HG02852 (cell line): ENCODE data around the gene BMP6.
A peak's percentile ranks its signal among the peaks of the same experiment; 100 is the strongest.

Experiments
- ATAC-seq: cut with Tn5 transposase; IDR thresholded peaks from one replicate; pipeline ENCODE4 v1.9.1; 2021; ENCODE audit warnings: mild to moderate bottlenecking, moderate library complexity; ENCODE audit not compliant: unreplicated experiment

BMP6 gene

GRCh38 chr6:7901056-7901455, 175.2 kb downstream of the BMP6 start:
- no peak for ATAC-seq

DNA sequence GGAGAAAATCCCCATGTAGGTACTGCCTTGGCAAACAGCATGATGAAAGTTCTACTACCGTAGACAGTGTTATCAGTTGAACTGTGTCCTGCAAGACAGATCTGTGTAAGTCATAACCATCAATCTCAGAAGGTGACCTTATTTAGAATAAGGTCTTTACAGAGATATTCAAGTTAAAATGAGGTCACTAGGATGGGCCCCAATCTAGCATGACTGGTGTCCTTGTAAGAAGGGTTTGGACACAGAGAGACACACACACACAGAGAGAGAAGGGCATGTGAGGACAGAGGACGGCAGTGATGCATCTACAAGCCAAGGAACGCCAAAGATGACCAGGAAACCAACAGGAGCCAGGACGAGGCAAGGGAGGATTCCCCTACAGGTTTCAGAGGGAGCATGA, 175.9 kb downstream of the BMP6 start:
- ATAC-seq, result no peak

- no peak for ATAC-seq
Observed at GRCh38 chr6:7902221-7902620, 176.3 kb downstream of the BMP6 start.

GRCh38 chr6:7902867-7903266, 177.0 kb downstream of the BMP6 start:
- no peak for ATAC-seq

DNA sequence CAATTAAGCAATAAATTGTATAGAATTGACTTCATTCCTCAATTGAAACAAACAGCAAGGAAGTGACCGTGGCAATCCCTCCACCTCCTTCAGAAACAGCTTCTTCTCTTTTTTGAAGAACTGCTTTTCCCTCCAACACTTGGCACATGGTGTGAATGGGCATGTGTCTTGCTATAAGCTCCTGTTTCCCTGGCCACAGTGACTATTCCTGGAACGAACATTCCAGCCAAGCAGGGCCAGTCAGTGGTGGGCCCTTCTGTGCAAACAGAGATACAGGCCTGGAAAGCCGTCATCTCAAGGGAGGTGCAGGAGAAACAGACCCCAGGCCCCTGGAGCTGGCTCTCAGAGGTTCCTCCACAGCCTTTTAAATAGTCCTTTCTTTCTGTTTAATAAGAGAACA, 177.8 kb downstream of the BMP6 start:
- no peak for ATAC-seq

DNA sequence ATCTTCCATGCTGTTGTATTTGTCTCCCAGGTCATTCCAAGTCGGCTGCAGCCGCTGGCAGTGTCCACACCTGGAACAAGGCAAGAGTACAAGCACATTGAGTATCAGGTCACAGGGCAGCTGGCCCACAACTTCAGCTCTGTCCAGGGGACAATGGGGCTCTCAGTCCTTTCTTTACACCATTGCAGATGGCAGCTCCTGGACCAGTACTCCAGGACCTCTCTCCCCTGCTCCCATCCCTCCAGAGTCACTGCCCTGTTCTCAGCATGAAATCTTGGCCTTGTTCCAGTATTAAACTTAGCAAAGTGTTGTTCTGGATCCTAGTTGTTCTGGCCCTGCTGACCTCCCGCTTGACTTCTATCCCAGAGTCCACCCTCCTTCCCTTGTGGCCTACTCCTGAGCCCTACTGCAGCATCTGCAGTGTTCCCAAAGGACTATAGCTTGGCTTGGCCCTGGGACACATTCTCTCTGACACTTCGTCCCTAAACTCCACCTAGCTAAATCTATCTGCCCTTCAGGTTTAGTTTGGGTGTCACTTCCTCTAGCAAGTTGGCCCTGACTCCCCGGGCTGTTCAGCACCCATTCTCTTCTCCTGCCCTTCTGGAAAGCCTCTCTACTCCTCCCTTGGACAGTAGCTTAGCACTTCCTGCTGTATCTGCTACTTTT, 178.9 kb downstream of the BMP6 start:
- no peak for ATAC-seq

- ATAC-seq, result no peak
Observed at GRCh38 chr6:7905416-7905815, 179.5 kb downstream of the BMP6 start.

DNA sequence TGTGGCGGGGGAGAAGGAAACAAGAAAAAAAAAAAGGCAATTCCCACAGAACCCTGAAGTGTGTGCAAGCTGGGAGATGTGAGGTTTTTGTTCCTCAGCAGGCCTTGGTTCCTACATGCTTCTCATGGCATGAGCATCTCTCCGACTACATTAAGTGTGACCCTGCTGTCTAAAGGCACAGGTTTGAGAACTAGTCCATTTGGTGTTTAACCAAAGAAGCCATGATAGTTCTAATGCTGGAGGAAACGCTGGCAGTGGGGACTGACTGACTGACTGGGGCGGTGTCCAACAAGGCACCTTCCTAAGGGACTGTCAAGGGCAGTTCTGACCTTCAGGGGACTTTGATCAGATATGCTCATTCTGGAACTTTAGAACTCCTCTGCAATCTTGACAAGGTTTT, 180.8 kb downstream of the BMP6 start:
- ATAC-seq, result no peak

DNA sequence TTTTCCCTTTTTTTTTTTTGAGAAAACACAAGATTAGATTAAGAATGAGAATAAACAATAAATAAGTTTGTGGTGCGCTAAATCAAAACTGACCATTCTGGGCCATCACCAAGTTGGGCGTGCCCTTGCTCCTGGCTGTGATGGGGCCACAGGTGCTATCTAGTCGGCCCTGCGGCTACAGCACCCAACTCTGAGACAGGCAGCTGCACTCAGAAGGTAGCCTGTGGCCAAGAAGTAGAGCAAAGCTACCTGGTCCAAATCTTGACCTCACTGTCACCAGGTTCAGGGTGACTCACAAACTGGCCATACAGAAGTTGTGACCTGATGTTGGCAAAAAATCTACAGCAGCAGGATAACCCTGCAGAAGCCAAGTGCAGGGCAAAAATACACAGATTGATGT, 181.3 kb downstream of the BMP6 start:
- ATAC-seq, result no peak

GRCh38 chr6:7909323-7910276, 183.7 kb downstream of the BMP6 start:
- peak; percentile 30 for ATAC-seq

GRCh38 chr6:7910298-7910653, 184.4 kb downstream of the BMP6 start:
- peak; percentile 25 for ATAC-seq

GRCh38 chr6:7910654-7911344, 184.9 kb downstream of the BMP6 start, which contains the start of gene TXNDC5:
TSS of gene TXNDC5 (minus strand) at chr6:7910788. CDS start at chr6:7910776, 12 bp downstream.
- ATAC-seq, result peak; percentile 64

DNA sequence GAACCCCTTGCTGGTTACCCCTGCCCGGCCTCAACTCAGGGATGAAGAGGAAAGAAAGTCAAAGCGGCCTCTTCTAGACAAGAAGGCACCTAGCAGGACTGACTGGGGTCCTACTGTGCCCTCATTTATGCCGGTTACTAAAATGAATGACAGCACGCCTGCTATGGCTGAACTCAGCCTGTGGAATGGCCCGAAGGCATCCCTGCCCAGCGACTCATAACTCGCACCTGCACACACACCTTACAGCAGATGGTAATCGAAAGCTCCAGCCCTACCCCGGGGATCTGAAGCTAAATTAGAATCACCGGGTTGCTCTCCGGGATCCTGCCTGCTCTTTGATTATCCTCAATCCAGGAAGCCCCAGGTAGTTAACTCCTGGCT, 185.4 kb downstream of the BMP6 start:
- no peak for ATAC-seq

DNA sequence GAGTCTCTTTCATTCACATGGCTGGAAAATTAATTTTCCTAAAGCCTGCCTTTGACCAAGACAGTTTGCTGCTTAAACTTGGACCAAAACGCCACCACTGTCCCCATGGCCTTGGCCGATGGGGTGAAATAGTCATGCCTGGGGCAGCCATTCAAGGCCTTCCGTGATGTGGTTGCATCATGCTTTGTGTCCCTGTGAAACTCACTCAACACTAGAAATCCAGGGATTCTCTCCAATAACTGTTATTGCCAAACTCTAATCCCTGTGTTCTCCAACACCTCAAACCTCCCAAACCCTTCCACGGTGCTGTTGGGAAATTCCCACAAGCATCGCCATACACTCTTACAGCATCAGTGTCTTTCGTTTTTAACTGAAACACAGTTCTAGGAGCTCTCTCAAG, 186.1 kb downstream of the BMP6 start:
- ATAC-seq, result no peak

GRCh38 chr6:7912736-7913517, 187.0 kb downstream of the BMP6 start:
- ATAC-seq, result no peak

GRCh38 chr6:7914311-7914710, 188.4 kb downstream of the BMP6 start:
- no peak for ATAC-seq

DNA sequence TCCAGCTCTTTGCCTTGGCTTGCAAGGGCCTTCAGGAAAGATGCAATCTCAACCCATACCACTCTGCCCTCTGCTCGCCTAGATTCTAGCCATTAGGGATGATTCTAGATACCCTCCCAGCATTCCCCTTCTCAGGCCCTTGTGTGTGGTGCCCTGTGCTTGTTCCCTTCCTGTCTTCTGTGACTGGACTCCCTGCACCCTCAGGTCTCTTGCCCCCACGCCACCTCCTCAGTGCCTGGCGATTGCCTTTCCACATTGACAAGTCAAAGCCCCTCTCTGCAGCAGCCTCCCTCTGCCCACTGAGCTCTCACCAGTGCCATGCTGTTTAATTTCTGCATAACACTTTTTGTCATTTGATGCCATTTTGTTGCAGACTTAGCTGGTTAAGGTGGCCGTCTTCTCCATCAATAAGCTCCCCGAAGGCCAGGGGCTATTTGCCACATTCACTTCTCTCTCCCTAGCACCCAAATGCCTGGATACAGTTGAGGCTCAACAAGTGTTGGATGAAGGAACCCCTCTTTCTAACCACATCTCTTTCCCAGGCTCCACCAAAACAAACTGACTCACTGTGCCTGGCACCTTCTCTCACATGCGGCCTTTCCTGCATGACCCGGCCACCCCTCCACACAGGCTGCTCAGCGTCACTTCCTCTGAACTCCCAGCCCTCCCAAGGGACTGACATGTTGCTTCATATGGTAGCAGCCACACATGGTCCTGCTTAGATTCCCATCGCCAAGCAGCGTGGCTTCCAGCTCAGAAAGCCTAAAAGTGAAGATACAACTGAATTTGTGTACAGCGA, 189.3 kb downstream of the BMP6 start:
- ATAC-seq, result no peak

DNA sequence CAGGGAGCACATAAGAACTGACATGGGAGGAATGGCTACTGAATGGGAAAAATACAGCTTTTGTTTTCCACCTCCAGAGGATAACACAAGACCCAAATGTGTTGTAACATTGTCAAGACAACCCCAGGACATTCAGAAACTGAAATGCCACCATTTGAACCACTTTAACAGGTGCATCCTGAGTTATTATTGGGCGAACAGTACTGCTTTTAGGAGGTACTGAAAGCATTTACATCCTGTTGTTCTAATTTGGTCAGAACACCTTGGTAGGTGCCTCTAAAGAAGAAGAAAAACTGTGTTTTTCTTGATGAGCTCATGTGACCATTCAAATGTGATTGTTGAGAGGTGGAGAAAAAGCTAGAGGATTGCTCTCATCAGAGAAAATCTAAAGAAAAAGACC, 191.1 kb downstream of the BMP6 start:
- ATAC-seq, result peak; percentile 85

- no peak for ATAC-seq
Observed at GRCh38 chr6:7917729-7918128, 191.8 kb downstream of the BMP6 start.

DNA sequence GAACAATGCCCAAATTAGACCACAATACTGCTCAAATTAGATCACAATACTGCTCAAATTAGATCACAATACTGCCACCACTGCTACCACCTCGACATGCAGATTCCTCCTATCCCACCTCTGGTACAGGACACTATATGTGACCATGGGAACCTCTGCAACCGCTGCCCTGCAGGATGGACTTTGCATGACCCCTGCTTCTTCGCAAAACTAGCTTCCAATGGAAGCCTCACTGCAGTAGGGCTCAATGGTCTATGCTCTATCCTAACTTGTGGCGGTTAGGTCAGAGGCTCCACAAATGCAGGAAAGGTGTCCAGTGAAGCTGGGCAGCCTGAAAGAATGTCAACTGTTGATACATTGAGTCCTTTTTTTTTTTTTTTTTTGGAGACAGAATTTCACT, 192.5 kb downstream of the BMP6 start:
- ATAC-seq, result no peak
